Right lobe of liver (tissue), 6 donors: ENCODE data around the gene KLK15. TPM values are rescaled to one million over a fixed set of nuclear protein-coding genes. Genes with fewer than 3 reads are reported as not detected.

Source experiments
- ATAC-seq, 4 donors: fragments of 200-7000 bp; cut with Tn5 transposase; one replicate each; pipeline ENCODE4 v1.9.1; 2020; ENCODE audit warnings: mild to moderate bottlenecking in 4 of 4, moderate library complexity in 4 of 4
- DNase-seq, 3 donors: peaks; one replicate each; pipeline ENCODE4 v3.0.0-alpha.2; 2020
- H3K27ac ChIP-seq, 3 donors: fragments of 200-600 bp; one replicate each; pipeline ENCODE4 v1.8.0; 2022
- H3K27me3 ChIP-seq, 2 donors: fragments of 200-600 bp; one replicate each; pipeline ENCODE4 v1.8.0; 2022
- H3K36me3 ChIP-seq, 4 donors: fragments of 200-600 bp; sonication (generic) in 1 of 4; one replicate each; pipeline versions ENCODE4 v1.5.1 to v1.8.0; 2017 to 2022; ENCODE audit warnings: control low read depth in 1 of 4
- H3K4me1 ChIP-seq, 4 donors: fragments of 200-600 bp; sonication (generic) in 1 of 4; one replicate each; pipeline versions ENCODE4 v1.5.1 to v1.8.0; 2017 to 2022; ENCODE audit warnings: control low read depth in 1 of 4
- H3K4me3 ChIP-seq, 3 donors: fragments of 200-600 bp; one replicate each; pipeline ENCODE4 v1.8.0; 2022
- H3K9me3 ChIP-seq, 4 donors: fragments of 200-600 bp; sonication (generic) in 1 of 4; one replicate each; pipeline versions ENCODE4 v1.5.1 to v1.8.0; 2017 to 2022; ENCODE audit warnings: control low read depth in 1 of 4
- CTCF ChIP-seq, 4 donors: fragments of 200-600 bp in 3 of 4; fragments of 450-650 bp in 1 of 4; IDR thresholded peaks; one replicate each; pipeline versions ENCODE4 v1.5.1 to v1.8.0; 2016 to 2022; ENCODE audit warnings: antibody characterized with exemption in 4 of 4, mild to moderate bottlenecking in 2 of 4
- POLR2A ChIP-seq: fragments of 450-650 bp; IDR thresholded peaks from one replicate; pipeline ENCODE4 v1.6.1; 2017; ENCODE audit warnings: antibody characterized with exemption, mild to moderate bottlenecking
- WGBS: methylation state at CpG from one replicate; pipeline ENCODE4 v1.1.6; 2018; ENCODE audit warnings: low coverage, low lambda C conversion rate; ENCODE audit not compliant: insufficient coverage; ENCODE audit errors: missing lambda C conversion rate; 5-methylcytosine and 5-hydroxymethylcytosine counted together
- intact Hi-C, 2 donors: fragments of 100-400 bp; cut with DNase I; formaldehyde crosslinking; loops; one replicate each; pipeline versions ENCODE4 v1.11.2 to v1.14.1; 2022
- total RNA-seq, 6 experiments: library from RNA; depleted of rRNA in 2 of 6; stranded (reverse); fragments of >200 nt in 2 of 6; fragmentation: NEBNext Ultra II Directional in 3 of 6; extraction: Animal tissue kit (Norgen Biotek cat#: 25700) in 3 of 6; gene quantifications; one replicate each; pipeline versions ENCODE4 v1.1.0 to v1.2.4, GENCODE V29; 2016 to 2023
- donor health status: DM: no; HTN: yes; CAD: no.
- donor health status: DM: no; HTN: no; CAD: no.
- donor health status: DM: no; HTN: no; CAD: no.
- donor health status: DM: no; HTN: yes; CAD: no.
- donor health status: DM: no; HTN: yes; CAD: no.

The KLK15 gene
- total RNA-seq, 6 experiments from 2014 or later = not detected

- intact Hi-C loops = no loop called here
- Histone ChIP-seq H3K4me3 (no peak overlapping the region), H3K27ac (no peak overlapping the region), H3K4me1 (no peaks in the 10 kb centered on the region), H3K27me3 (no peaks in the 10 kb centered on the region), H3K9me3 (no peaks in the 10 kb centered on the region), H3K36me3 (no peaks in the 10 kb centered on the region)
- WGBS = 78% methylated on average over 5 of the region's 13 CpGs
- DNase-seq (no peak), ATAC-seq (no peak)
- TF ChIP-seq POLR2A = no peak
Observed at GRCh38 chr19:50792272-50793250, 40.8 kb downstream of the KLK15 start.

DNA sequence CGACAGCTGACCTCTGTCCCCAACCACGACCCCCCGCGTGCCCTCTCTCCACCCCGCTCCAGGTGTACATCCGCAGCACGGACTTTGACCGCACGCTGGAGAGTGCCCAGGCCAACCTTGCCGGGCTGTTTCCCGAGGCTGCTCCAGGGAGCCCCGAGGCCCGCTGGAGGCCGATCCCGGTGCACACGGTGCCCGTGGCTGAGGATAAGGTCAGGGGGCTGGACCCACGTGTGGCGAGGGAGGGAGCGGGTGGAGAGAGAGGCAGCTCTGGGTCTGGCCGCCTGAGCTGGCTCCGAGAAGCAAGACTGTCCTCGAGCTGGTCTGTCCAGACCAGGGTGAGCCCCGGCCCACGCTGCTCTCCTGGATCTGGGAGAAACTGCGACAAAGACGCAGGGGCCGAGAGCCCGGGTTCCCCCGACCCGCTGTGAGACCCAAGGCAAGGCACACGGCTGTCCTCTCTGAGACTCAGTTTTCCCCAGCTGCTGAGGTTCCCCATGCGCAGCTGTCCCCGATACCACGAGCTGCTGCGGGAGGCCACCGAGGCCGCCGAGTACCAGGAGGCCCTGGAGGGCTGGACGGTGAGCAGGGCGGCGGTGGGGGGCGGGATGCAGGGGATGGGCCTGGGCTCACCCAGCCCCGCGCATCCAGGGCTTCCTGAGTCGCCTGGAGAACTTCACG is 41.6 kb downstream of the KLK15 start:
- DNase-seq (no peak), ATAC-seq (no peak)
- WGBS = 66% methylated on average over 8 of the region's 47 CpGs
- Histone ChIP-seq H3K27me3 (no peaks in the 10 kb centered on the region), H3K4me1 (no peaks in the 10 kb centered on the region), H3K36me3 (no peaks in the 10 kb centered on the region), H3K4me3 (no peak overlapping the region), H3K9me3 (no peaks in the 10 kb centered on the region), H3K27ac (no peak overlapping the region)
- intact Hi-C loops = no loop called here
- no peak for TF ChIP-seq CTCF (IDR thresholded peaks at IDR 0.05)
- no peak for TF ChIP-seq POLR2A

GRCh38 chr19:50790922-50791467 is 42.4 kb downstream of the KLK15 start:
- WGBS = 51% methylated on average over 4 of the region's 6 CpGs
- Histone ChIP-seq H3K9me3 (no peaks in the 10 kb centered on the region), H3K27ac (no peak overlapping the region), H3K4me3 (no peak overlapping the region), H3K27me3 (no peaks in the 10 kb centered on the region), H3K4me1 (no peaks in the 10 kb centered on the region), H3K36me3 (no peaks in the 10 kb centered on the region)
- DNase-seq = no peak
- ATAC-seq = no peak
- intact Hi-C loops = no loop called here
- no peak for TF ChIP-seq POLR2A
- no peak for TF ChIP-seq CTCF (IDR thresholded peaks at IDR 0.05)

- TF ChIP-seq CTCF (IDR thresholded peaks at IDR 0.05) (no peak), POLR2A (no peak)
- ATAC-seq = no peak
Observed at GRCh38 chr19:50790396-50790795, 43.0 kb downstream of the KLK15 start, which contains the start of gene ACP4. Gene ACP4 (plus strand): TSS chr19:50790415. CDS start chr19:50790415, 0 bp downstream.

More at GRCh38 chr19:50790396-50790795, 43.0 kb downstream of the KLK15 start, which contains the start of gene ACP4:
- Histone ChIP-seq H3K4me3 (no peak within 1 kb of the TSS), H3K27me3 (no peaks in the 10 kb centered on the region), H3K9me3 (no peaks in the 10 kb centered on the region), H3K36me3 (no peaks in the 10 kb centered on the region), H3K27ac (no peak within 1 kb of the TSS), H3K4me1 (no peaks in the 10 kb centered on the region)
- intact Hi-C loops = no loop called here
- 88% methylated on average over 5 of the region's 15 CpGs for WGBS
- DNase-seq = no peak
